NCI-H510A treated with DMSO at 0.1 percent for 48 hours (cell line): ENCODE data around the gene PTCD1.
"Not testable (repeated sequence)": the region's sequence is repeated elsewhere in the genome, so short reads cannot be mapped to it uniquely, and the experiment has no call there.

ENCODE experiments used
- DNase-seq: peaks from one replicate; lab custom pipeline; 2025; lab: John Stamatoyannopoulos, UW

PTCD1 gene

GRCh38 chr7:99448855-99449254 is 10.3 kb upstream of the PTCD1 start:
- no peak for DNase-seq

DNA sequence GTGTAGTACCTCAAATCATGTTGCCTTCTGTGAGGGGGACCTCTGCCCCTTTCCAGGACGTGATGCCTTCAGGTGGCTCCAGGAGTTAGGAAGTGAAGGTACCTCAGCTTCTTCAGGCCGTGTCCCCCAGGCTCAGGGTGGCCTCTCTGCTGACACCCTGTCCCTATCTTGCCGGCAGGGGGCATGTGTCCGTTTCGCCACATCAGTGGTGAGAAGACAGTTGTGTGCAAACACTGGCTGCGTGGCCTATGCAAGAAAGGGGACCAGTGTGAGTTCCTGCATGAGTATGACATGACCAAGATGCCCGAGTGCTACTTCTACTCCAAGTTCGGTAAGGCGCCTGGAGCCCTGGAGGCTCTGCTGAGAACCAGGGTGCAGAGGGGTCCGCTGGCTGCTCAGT is 9.3 kb upstream of the PTCD1 start:
- DNase-seq = peak; percentile 2

GRCh38 chr7:99446096-99446495 is 7.5 kb upstream of the PTCD1 start:
- DNase-seq = no peak

- no peak for DNase-seq
Observed at GRCh38 chr7:99440195-99440594, 1.6 kb upstream of the PTCD1 start.

GRCh38 chr7:99437946-99438572 is 539 bp downstream of the PTCD1 start:
- DNase-seq = no peak

DNA sequence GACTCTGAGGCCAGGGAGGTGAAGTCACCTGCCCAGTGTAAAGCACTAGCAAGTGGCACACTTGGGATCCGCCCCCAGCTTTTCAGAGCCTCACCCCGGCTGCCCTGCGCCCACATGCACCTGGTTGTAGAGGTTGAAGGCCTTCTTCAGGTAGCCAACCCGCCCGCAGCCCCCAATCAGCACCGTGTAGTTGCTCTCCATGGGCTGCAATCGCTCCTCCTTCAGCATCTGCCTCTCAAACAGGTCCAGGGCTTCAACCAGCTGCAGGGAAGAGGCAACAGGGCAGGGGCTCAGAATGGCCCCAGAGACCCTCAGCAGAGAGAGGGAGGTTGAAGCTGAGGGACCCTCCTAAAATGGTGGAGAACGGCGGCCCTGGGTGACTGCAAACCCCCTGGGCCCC is 5.4 kb downstream of the PTCD1 start:
- DNase-seq = no peak

DNA sequence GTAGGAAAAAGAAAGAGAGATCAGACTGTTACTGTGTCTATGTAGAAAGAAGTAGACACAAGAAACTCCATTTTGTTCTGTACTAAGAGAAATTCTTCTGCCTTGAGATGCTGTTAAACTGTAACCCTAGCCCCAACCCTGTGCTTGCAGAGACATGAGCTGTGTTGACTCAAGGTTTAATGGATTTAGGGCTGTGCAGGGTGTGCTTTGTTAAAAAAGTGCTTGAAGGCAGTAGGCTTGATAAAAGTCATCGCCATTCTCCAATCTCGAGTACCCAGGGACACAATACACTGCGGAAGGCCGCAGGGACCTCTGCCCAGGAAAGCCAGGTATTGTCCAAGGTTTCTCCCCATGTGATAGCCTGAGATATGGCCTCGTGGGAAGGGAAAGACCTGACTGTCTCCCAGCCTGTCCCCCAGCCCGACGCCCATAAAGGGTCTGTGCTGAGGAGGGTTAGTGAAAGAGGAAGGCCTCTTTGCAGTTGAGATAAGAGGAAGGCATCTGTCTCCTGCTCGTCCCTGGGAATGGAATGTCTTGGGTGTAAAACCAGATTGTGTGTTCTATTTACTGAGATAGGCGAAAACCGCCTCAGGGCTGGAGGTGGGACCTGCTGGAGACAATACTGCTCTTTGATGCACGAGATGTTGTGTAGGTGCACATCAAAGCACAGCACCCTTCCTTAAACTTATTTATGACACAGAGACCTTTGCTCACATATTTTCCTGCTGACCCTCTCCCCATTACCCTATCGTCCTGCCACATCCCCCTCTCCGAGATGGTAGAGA is 6.7 kb downstream of the PTCD1 start:
- not testable (repeated sequence) for DNase-seq

GRCh38 chr7:99429756-99430155 is 8.8 kb downstream of the PTCD1 start:
- DNase-seq = no peak

DNA sequence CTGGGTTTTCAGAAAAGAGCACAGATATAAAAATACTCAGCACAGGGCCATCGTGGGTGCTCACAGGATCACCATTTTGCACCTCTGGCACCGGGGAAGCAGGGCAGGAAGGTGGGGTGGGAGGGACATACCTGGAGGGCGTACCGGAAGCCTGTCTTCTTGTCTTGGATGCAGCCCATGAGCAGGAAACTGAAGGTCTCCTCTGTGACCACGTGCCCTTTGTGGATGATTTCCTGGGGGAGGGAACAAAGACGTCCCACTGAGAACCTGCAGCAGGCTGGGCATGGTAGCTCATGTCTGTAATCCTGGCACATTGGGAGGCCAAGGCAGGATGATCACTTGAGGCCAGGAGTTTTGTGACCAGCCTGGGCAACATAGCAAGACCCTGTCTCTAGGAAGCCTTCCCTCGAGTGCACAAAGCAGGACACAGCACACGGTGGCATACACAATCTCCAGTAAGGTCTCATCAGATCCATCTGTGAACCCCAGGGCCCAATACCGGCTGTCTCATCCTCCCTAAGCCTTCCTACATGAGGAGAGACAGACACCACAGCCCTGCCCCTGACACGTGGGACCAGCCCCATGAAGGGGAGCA is 9.5 kb downstream of the PTCD1 start:
- DNase-seq = no peak

GRCh38 chr7:99424932-99425730 is 13.5 kb downstream of the PTCD1 start:
- DNase-seq = no peak

DNA sequence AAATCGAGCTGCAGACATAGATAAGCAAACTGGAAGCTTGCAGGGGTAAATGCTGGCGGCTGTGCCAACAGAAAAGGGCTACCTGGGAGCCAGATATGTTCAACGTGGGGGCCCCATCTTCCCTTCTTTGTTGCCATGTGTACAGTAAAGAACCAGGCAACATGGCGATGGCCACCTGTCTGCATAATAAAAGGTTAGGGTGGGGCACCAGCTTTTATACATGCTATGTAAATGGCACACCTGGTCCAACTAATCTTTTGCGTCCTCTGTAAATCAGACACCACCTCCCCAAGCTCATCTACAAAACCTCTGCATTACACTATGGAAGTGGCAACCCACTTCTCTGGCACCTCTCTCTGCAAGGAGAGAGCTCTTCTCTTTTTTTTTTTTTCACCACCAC is 16.0 kb downstream of the PTCD1 start:
- peak; percentile 19 for DNase-seq

DNA sequence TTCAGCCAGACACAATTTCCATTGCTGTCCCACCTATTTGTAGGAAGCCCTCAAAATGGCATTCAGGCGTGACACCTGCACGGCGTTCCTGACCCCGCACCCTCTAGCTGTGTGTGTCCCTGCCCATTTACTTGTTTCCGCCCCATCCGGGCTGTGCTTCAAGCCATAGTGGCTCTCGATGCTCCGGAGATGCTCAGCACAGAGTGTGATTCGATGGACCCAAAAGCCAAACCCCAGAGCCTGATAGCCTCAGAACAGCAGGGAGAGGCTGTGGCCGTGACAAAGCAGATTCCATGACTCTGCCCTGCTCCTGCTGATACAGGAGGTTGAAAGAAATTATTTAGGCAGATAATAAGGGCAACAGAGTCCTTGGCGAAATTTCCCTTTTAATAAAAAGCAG is 16.4 kb downstream of the PTCD1 start:
- DNase-seq = peak; percentile 56

DNA sequence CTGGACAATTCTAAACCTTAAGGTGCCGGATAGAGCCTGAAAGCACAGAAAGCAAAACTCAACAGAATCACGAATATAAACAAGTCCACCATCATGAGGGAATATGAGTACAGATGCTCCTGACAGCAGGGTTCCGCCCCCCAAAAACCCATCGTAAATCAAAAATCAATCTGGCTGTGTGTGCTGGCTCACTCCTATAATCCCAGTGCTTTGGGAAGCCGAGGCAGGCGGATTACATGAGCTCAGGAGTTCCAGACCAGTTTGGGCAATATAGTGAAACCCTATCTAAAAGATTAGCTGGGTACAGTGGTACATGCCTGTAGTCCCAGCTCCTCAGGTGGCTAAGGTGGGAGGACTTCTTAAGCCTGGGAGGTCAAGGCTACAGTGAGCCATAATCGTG is 17.6 kb downstream of the PTCD1 start:
- DNase-seq = no peak

GRCh38 chr7:99420213-99420612 is 18.4 kb downstream of the PTCD1 start:
- no peak for DNase-seq

DNA sequence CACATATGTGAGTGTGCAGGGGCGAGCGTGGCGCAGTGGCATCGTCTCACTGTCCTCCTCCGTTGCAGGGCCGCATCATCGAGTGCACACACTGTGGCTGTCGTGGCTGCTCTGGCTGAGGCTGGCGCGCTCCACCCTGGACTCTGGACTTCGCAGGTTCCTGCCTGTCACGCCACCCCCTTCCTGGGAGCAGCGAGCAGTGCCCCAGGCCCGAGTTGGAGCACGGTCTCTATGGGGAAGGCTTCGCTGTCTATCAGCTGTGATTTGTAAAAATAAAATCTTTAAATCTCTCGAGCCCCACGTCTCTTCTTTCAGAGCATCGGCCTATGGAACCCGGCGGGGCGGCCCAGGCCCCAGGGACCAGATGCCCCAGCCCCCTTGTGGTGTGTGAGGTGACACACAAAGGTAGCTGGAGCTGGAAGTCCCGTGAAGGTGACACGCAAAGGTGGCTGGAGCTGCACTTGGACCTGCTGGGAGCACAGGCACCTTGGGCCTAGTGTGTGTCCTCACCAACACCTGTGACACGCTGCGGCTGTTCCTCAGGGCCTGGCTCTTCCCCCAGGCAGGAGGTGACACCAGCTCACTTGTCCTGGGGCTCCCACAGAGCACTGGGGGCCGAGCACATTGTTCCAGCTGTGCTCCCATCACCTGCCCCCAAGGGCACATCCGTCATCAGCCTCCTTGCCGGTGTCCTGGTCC is 19.1 kb downstream of the PTCD1 start:
- DNase-seq = no peak

GRCh38 chr7:99418260-99418659 is 20.3 kb downstream of the PTCD1 start:
- DNase-seq = no peak

- DNase-seq = peak; percentile 25
Observed at GRCh38 chr7:99415513-99416127, 23.0 kb downstream of the PTCD1 start.

DNA sequence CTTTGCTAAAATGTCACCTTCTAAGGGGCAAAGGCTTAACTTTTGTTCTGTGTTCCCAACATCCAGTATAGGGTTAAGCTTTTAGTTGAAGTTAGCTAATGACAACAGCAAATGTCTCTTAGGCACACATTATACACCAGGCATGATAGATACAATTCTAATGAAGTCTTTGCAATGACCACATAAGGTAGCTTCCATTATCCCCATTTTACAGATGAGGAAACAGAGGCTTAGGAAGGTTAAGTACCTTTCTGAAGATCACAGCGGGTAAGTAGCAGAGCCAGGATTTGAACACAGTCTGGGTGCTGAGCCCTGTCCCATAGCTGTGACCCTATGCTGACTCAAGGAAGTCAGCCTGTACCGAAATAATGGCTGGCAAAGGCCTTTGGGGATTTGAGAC is 28.0 kb downstream of the PTCD1 start:
- DNase-seq = no peak

- DNase-seq = no peak
Observed at GRCh38 chr7:99409806-99410205, 28.8 kb downstream of the PTCD1 start.

DNA sequence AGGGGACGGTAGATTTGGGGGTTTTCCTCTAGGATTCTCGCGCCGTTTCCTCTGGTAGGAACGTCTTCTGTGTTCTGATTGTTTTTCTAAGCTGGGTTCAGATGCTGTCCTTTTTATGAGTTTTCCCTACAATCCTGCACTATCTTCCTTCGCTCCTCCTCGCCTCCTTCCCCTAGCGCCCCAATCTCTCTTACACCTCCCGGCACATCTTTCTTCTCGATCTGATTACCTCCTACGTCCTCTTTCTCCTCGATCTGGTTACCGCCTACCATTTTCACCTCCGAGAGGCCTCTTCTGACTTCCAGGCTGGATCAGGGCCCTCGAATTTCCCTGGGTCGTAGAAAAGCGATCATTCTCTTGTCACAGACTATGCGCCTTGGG is 29.4 kb downstream of the PTCD1 start:
- no peak for DNase-seq

GRCh38 chr7:99408379-99409191 is 30.0 kb downstream of the PTCD1 start, which contains the start of the genes BUD31 and PDAP1:
TSS of gene BUD31 (plus strand) at chr7:99408969. CDS start at chr7:99411093, 2,124 bp downstream.
TSS of gene PDAP1 (minus strand) at chr7:99408597. CDS start at chr7:99408548, 49 bp downstream.
- peak; percentile 76 for DNase-seq
